ENCODE results near the gene DENND5A. TPM values are rescaled to one million over a fixed set of nuclear protein-coding genes. Genes with fewer than 3 reads are reported as not detected.

Gene DENND5A
- total RNA-seq, 4 donors from 2014 or later = 103 to 135 (median 108) TPM

DNA sequence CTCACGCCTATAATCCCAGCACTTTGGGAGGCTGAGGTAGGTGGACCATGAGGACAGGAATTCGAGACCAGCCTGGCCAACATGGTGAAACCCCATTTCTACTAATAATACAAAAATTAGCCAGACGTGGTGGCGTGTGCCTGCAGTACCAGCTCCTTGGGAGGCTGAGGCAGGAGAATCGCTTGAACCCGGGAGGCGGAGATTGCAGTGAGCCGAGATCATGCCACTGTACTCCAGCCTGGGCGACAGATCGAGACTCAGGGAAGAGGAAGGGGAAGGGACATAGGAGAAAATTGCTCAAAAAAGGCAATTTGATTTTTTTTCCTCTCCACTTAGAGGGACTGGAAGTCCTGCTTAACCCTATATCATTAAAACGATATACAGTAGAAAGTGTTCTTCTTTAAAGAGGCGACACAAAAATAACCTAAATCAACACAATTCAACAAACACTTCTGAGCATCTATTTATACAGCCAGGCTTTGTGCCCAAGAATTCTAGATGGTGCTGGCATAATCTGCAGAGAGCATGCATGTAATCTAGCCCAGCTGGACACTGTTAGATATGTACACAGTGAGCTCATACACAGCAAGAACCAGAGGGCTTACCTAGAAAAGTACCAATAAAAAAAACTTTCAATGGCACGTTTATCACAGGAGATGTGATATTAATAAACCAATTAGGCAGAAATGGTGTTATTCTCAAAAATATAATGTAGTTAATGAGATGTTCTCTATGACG is 20.9 kb upstream of the DENND5A start:
- Histone ChIP-seq H3K4me3 (no peak overlapping the region), H3K9me3 (no peaks in the 10 kb centered on the region), H3K27ac (replicated peaks in 1 of 4) (no peak overlapping the region), H3K36me3 (peaks cover 0 to 47% (median 6%) of the 10 kb centered on the region in 4 donors), H3K4me1 (no peaks in the 10 kb centered on the region), H3K27me3 (no peaks in the 10 kb centered on the region)
- intact Hi-C loops (cut with DNase I) = no loop called here
- DNase-seq (ENCODE audit: extremely low spot score) = no peak
- WGBS = 93% methylated on average over 14 of the region's 14 CpGs
- TF ChIP-seq EP300 (IDR thresholded peaks at IDR 0.05) (no peak), POLR2A (IDR thresholded peaks at IDR 0.05; ENCODE audit: low read depth) (no peak), POLR2AphosphoS5 (IDR thresholded peaks at IDR 0.05) (no peak)
- TF ChIP-seq, protein P1, sequence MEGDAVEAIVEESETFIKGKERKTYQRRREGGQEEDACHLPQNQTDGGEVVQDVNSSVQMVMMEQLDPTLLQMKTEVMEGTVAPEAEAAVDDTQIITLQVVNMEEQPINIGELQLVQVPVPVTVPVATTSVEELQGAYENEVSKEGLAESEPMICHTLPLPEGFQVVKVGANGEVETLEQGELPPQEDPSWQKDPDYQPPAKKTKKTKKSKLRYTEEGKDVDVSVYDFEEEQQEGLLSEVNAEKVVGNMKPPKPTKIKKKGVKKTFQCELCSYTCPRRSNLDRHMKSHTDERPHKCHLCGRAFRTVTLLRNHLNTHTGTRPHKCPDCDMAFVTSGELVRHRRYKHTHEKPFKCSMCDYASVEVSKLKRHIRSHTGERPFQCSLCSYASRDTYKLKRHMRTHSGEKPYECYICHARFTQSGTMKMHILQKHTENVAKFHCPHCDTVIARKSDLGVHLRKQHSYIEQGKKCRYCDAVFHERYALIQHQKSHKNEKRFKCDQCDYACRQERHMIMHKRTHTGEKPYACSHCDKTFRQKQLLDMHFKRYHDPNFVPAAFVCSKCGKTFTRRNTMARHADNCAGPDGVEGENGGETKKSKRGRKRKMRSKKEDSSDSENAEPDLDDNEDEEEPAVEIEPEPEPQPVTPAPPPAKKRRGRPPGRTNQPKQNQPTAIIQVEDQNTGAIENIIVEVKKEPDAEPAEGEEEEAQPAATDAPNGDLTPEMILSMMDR (IDR thresholded peaks at IDR 0.05) = no peak

DNA sequence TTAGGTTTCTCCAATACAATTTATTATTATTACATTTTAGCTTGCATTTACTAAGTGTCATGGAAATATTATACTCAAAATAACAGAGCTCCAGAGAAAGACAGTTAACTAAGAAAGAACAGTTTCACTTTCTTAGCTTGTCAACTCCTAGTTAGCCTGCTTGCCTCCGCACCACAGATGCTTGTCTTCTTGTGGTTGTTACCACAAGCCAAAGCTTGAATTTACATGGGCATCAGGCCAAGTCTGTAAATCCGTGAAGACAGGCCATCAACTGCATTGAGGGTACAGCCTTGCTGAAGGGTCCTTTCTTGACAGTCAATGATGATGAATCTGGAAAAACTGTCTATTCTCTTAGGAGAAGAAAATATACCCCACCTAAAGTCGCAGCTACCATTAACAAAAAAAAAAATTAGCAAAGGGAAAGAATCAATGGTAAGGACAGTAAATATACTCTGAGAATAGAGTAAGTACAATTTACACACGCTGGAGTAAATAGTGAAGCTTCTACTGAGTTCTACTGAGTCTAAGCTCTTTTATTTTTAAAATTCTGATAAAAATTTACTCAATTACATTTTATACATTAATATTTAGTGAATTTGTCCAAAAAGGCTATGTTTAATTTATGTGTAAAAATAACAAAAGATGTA is 15.6 kb upstream of the DENND5A start:
- H3K27me3 ChIP-seq = no peaks in the 10 kb centered on the region
- WGBS = 45% methylated on average over 4 of the region's 4 CpGs
- no peaks in the 10 kb centered on the region for H3K4me1 ChIP-seq
- no peak overlapping the region for H3K4me3 ChIP-seq
- H3K36me3 ChIP-seq = peaks cover 0 to 35% (median 8%) of the 10 kb centered on the region in 4 donors
- intact Hi-C loops (cut with DNase I) = no loop called here
- TF ChIP-seq, protein P1 (IDR thresholded peaks at IDR 0.05) = no peak
- TF ChIP-seq EP300 (IDR thresholded peaks at IDR 0.05) (no peak), POLR2A (IDR thresholded peaks at IDR 0.05; ENCODE audit: low read depth) (no peak), POLR2AphosphoS5 (IDR thresholded peaks at IDR 0.05) (no peak)
- no peak overlapping the region for H3K27ac ChIP-seq (replicated peaks in 1 of 4)
- no peak for DNase-seq (ENCODE audit: extremely low spot score)
- no peaks in the 10 kb centered on the region for H3K9me3 ChIP-seq

DNA sequence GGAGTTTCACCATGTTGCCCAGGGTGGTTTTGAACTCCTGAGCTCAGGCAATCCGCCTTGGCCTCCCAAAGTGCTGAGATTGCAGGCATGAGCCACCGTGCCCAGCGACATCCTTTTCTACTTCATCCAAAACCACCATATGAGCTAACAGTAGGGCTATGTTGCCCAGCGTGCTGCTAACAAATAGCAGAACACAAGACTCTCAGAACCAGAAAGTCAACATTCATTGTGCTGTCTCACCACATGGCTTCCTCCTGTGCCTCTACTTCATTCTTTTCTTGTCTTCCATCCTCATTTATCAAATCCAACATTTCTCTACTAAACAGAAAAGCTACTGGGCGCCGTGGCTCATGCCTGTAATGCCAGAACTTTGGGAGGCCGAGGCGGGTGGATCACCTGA is 12.0 kb upstream of the DENND5A start:
- H3K4me3 ChIP-seq = no peak overlapping the region
- peaks cover 0 to 12% (median 8%) of the 10 kb centered on the region in 4 donors for H3K36me3 ChIP-seq
- H3K27ac ChIP-seq (replicated peaks in 1 of 4) = no peak overlapping the region
- no peaks in the 10 kb centered on the region for H3K9me3 ChIP-seq
- no peaks in the 10 kb centered on the region for H3K27me3 ChIP-seq
- intact Hi-C loops (cut with DNase I) = no loop called here
- 91% methylated on average over 8 of the region's 8 CpGs for WGBS
- no peak for DNase-seq (ENCODE audit: extremely low spot score)
- peaks cover 10 to 11% (median 10%) of the 10 kb centered on the region in 4 donors for H3K4me1 ChIP-seq
- TF ChIP-seq EP300 (IDR thresholded peaks at IDR 0.05) (no peak), POLR2AphosphoS5 (IDR thresholded peaks at IDR 0.05) (no peak), POLR2A (IDR thresholded peaks at IDR 0.05; ENCODE audit: low read depth) (no peak)
- TF ChIP-seq, protein P1 (IDR thresholded peaks at IDR 0.05) = no peak

DNA sequence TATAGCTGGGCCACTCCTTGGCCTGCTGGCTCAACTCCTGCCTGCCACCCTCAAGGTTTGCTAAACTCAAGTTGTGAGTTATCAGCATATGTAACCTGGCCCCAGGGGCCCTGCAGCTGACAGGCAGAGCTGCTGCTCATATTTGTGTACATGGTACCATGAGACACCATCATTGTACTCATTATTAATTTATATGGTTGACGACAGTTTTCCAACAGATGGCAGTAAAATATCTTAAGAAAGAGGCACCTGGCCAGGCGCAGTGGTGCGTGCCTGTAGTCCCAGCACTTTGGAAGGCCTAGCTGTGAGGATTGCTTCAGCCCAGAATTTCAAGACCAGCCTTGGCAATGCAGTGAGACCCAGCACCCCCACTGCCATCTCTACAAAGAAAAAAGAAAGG is 11.4 kb upstream of the DENND5A start:
- TF ChIP-seq POLR2AphosphoS5 (IDR thresholded peaks at IDR 0.05) (no peak), EP300 (IDR thresholded peaks at IDR 0.05) (no peak), POLR2A (IDR thresholded peaks at IDR 0.05; ENCODE audit: low read depth) (no peak)
- TF ChIP-seq, protein P1 (IDR thresholded peaks at IDR 0.05) = no peak
- no peaks in the 10 kb centered on the region for H3K27me3 ChIP-seq
- intact Hi-C loops (cut with DNase I) = no loop called here
- H3K4me1 ChIP-seq = peaks cover 10 to 11% (median 10%) of the 10 kb centered on the region in 4 donors
- no peak overlapping the region for H3K4me3 ChIP-seq
- 83% methylated on average over 3 of the region's 3 CpGs for WGBS
- peaks cover 0 to 12% (median 8%) of the 10 kb centered on the region in 4 donors for H3K36me3 ChIP-seq
- DNase-seq (ENCODE audit: extremely low spot score) = no peak
- H3K27ac ChIP-seq (replicated peaks in 1 of 4) = no peak overlapping the region
- H3K9me3 ChIP-seq = no peaks in the 10 kb centered on the region

Data from esophagus muscularis mucosa (tissue), 4 donors.